Dendritic cell treated with granulocyte-macrophage colony-stimulating factor and Interleukin-4, amounts not matched to agents 40 ng/mL and 50 ng/mL, for 4 days (primary cell): ENCODE data around the gene GBF1.

Source experiments
- H3K27ac Mint-ChIP-seq: one replicate; pipeline ENCODE4 v1.8.0; 2022; ENCODE audit warnings: mild to moderate bottlenecking, mixed read lengths
- H3K27me3 Mint-ChIP-seq: one replicate; pipeline ENCODE4 v1.8.0; 2022; ENCODE audit warnings: mild to moderate bottlenecking, mixed read lengths
- H3K36me3 Mint-ChIP-seq: one replicate; pipeline ENCODE4 v1.8.0; 2022; ENCODE audit warnings: low read depth, mixed read lengths
- H3K4me1 Mint-ChIP-seq: one replicate; pipeline ENCODE4 v1.8.0; 2022; ENCODE audit warnings: low read depth, mixed read lengths
- H3K4me3 Mint-ChIP-seq: one replicate; pipeline ENCODE4 v1.8.0; 2022; ENCODE audit warnings: mild to moderate bottlenecking, moderate library complexity, mixed read lengths
- H3K9me3 Mint-ChIP-seq: one replicate; pipeline ENCODE4 v1.8.0; 2022; ENCODE audit warnings: mixed read lengths
- intact Hi-C: fragments of 100-400 bp; cut with micrococcal nuclease; formaldehyde crosslinking; loops from one replicate; pipeline ENCODE4 v1.15.0; 2022

GBF1 gene

DNA sequence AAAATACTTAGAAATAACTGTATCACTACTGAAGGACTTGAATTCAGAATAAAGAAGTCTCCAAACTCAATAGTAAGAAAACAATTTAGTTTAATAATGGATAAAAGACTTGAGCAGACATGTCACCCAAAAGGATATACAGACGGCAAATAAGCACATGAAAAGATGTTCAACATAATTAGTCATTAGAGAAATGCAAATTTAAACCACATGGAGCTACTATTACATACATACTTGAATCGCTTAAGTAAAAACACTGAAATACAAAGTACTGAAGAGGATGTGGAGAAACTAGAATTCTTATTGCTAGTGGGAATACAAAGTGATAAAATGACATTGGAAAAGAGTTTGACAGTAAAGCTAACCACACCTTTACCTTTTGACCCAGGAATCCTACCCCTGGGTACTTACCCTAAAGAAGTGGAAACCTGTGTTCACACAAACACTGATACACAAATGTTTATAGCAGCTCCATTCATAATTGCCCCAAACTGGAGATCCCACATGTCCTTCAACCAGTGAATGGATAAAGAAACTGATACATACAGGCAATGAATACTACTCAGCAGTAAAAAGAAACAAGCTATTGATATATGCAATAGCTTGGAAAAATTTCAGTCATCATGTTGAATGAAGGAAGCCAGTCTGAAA lies 95.8 kb downstream of the GBF1 start:
- intact Hi-C loops, result no loop called here

DNA sequence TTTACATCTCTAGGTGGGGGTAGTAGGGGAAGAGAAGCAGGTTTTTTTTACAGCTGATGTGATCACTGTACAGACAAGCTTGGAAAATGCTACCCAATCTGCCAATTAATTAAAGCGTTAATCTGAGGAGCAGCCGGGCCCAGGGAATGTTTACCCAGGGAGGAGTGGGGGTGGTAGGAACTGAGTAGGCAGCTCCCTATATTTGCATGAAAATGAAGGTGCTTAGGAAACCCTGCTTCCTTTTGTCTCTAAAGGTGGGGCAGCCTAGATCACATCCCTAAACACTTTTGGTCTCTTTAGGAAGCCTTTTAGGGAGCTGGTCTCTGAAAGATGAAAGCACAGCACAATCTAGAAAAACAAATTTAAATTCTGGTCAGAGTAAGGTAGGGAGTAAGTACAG lies 97.1 kb downstream of the GBF1 start:
- Mint-ChIP-seq H3K9me3 (no peaks in the 10 kb centered on the region), H3K4me1 (no peaks in the 10 kb centered on the region), H3K4me3 (no peak overlapping the region), H3K27me3 (no peaks in the 10 kb centered on the region), H3K36me3 (peaks cover 44% of the 10 kb centered on the region), H3K27ac (no peak overlapping the region)
- intact Hi-C loops, result no loop called here

More for the DNA sequence above, 95.8 kb downstream of the GBF1 start:
- Mint-ChIP-seq H3K36me3 (peaks cover 35% of the 10 kb centered on the region), H3K9me3 (no peaks in the 10 kb centered on the region), H3K27me3 (no peaks in the 10 kb centered on the region), H3K27ac (no peak overlapping the region), H3K4me1 (no peaks in the 10 kb centered on the region), H3K4me3 (no peak overlapping the region)

DNA sequence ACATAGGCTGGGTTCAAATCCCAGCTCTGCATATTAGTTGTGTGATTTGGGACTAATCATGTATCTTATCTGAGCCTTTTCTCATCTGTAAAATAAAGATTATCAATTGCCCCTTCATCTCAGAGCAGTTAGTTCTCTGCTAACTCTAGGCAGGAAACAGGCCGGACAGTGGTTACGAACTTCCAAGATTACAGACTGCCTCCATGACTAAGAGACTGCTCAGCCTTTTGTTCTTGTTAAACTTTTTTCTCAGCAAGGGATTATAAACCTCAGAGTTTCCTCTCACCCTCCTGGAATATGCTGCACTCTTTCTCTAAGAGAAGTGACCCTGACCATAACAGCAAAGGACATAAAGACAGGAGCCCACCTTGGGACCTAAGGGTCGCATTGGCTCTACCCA lies 97.6 kb downstream of the GBF1 start:
- H3K4me1 Mint-ChIP-seq, result no peaks in the 10 kb centered on the region
- no peak overlapping the region for H3K27ac Mint-ChIP-seq
- H3K4me3 Mint-ChIP-seq, result no peak overlapping the region
- no peaks in the 10 kb centered on the region for H3K9me3 Mint-ChIP-seq
- no peaks in the 10 kb centered on the region for H3K27me3 Mint-ChIP-seq
- intact Hi-C loops, result no loop called here
- H3K36me3 Mint-ChIP-seq, result peaks cover 49% of the 10 kb centered on the region

- H3K27me3 Mint-ChIP-seq, result no peaks in the 10 kb centered on the region
- no peaks in the 10 kb centered on the region for H3K9me3 Mint-ChIP-seq
- peaks cover 60% of the 10 kb centered on the region for H3K36me3 Mint-ChIP-seq
- intact Hi-C loops, result no loop called here
- no peaks in the 10 kb centered on the region for H3K4me1 Mint-ChIP-seq
- no peak overlapping the region for H3K4me3 Mint-ChIP-seq
- H3K27ac Mint-ChIP-seq, result no peak overlapping the region
These were observed 98.7 kb downstream of the GBF1 start for GRCh38 chr10:102344067-102344466.

GRCh38 chr10:102347236-102347828 lies 102.0 kb downstream of the GBF1 start:
- no peaks in the 10 kb centered on the region for H3K9me3 Mint-ChIP-seq
- no peak overlapping the region for H3K27ac Mint-ChIP-seq
- intact Hi-C loops, result no loop called here
- no peaks in the 10 kb centered on the region for H3K4me1 Mint-ChIP-seq
- peaks cover 91% of the 10 kb centered on the region for H3K36me3 Mint-ChIP-seq
- H3K4me3 Mint-ChIP-seq, result no peak overlapping the region
- H3K27me3 Mint-ChIP-seq, result no peaks in the 10 kb centered on the region

DNA sequence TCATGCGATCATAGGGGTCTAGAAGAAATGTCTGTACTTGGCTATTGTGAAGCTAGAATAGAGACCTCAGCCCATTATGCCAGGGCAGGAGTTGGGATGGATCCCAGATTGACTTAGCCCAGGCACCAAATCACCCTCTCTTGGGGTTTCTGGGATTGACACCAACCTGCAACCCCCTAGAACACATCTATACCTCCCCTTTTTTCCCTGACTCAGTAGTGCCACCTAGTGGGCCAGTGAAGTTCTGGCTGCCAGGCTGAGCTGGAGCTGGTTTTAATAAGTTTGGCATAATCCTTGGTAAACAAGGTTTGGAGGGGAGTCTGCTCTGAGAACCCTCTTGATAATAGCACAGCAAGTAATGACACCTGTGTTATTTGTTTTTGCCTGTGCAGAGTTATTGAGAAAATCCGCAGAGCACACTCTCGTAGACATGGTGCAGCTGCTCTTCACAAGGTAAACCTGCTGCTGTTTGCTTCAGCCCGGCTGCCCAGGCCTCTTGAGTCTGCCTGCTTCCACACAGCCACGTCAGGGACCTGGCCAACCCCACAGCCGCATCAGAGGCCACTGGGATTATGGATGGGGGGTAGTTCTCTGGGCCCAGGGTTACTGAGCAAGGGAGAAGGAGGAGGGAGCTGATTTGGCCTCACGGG lies 106.9 kb downstream of the GBF1 start:
- Mint-ChIP-seq H3K9me3 (no peaks in the 10 kb centered on the region), H3K27me3 (no peaks in the 10 kb centered on the region), H3K27ac (no peak overlapping the region), H3K4me3 (no peak overlapping the region), H3K36me3 (peaks cover 99% of the 10 kb centered on the region), H3K4me1 (no peaks in the 10 kb centered on the region)
- intact Hi-C loops, result loop anchor here (1.0 kb wide), 2 partner anchors 122 to 183 kb away; no protein-coding TSS in a partner anchor

DNA sequence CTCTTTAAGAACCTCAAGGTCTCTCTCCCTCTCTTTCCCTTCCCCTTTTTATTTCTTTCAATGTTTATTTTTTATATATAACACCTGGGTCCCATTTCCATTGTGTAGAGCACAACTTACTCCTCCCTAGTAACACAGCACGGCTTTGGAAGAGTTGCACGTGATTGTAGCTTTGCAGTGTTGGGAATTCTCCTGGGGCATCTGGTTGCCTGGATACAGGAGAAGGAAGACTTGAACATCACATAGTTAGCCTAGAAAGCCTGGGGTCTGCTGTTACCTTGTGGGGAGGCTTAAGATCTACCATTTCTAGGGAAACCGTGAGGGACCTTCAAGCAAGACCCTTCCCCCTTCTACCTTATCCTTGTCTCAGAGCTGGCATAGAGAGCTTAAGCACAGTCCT lies 109.1 kb downstream of the GBF1 start:
- H3K9me3 Mint-ChIP-seq, result no peaks in the 10 kb centered on the region
- H3K4me1 Mint-ChIP-seq, result no peaks in the 10 kb centered on the region
- H3K4me3 Mint-ChIP-seq, result no peak overlapping the region
- peaks cover 99% of the 10 kb centered on the region for H3K36me3 Mint-ChIP-seq
- H3K27ac Mint-ChIP-seq, result no peak overlapping the region
- intact Hi-C loops, result no loop called here
- H3K27me3 Mint-ChIP-seq, result no peaks in the 10 kb centered on the region

GRCh38 chr10:102358712-102359382 lies 113.5 kb downstream of the GBF1 start:
- Mint-ChIP-seq H3K4me3 (no peak overlapping the region), H3K4me1 (no peaks in the 10 kb centered on the region), H3K27me3 (no peaks in the 10 kb centered on the region), H3K9me3 (no peaks in the 10 kb centered on the region), H3K36me3 (peaks cover 99% of the 10 kb centered on the region), H3K27ac (no peak overlapping the region)
- intact Hi-C loops, result no loop called here

DNA sequence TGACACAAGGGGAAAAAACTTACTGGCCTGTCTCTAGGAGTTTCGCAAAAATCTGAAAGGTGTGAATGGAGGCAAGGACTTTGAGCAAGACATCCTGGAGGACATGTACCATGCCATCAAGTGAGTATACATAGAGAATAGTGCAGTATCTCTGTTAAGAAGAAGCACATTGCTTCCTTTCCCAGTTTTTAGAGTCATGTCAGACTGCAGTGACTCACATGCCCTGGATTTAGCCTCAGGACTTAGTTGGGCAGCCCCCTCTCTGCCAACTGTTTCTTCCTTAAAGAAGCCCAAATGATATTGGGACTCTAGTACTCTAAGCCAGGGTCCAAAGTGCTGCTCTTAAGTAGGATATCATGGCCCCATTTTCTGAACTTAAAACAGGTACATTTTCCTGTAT lies 122.1 kb downstream of the GBF1 start:
- H3K4me1 Mint-ChIP-seq, result no peaks in the 10 kb centered on the region
- intact Hi-C loops, result no loop called here
- peaks cover 100% of the 10 kb centered on the region for H3K36me3 Mint-ChIP-seq
- no peak overlapping the region for H3K4me3 Mint-ChIP-seq
- no peaks in the 10 kb centered on the region for H3K9me3 Mint-ChIP-seq
- no peaks in the 10 kb centered on the region for H3K27me3 Mint-ChIP-seq
- H3K27ac Mint-ChIP-seq, result no peak overlapping the region

GRCh38 chr10:102368077-102368476 lies 122.7 kb downstream of the GBF1 start:
- Mint-ChIP-seq H3K27me3 (no peaks in the 10 kb centered on the region), H3K4me3 (no peak overlapping the region), H3K27ac (no peak overlapping the region), H3K4me1 (no peaks in the 10 kb centered on the region), H3K9me3 (no peaks in the 10 kb centered on the region), H3K36me3 (peaks cover 100% of the 10 kb centered on the region)
- intact Hi-C loops, result no loop called here

- Mint-ChIP-seq H3K27ac (no peak overlapping the region), H3K9me3 (no peaks in the 10 kb centered on the region), H3K36me3 (peaks cover 97% of the 10 kb centered on the region), H3K4me1 (no peaks in the 10 kb centered on the region), H3K27me3 (no peaks in the 10 kb centered on the region), H3K4me3 (no peak overlapping the region)
- intact Hi-C loops, result no loop called here
These were observed 126.0 kb downstream of the GBF1 start for GRCh38 chr10:102371295-102371694.

DNA sequence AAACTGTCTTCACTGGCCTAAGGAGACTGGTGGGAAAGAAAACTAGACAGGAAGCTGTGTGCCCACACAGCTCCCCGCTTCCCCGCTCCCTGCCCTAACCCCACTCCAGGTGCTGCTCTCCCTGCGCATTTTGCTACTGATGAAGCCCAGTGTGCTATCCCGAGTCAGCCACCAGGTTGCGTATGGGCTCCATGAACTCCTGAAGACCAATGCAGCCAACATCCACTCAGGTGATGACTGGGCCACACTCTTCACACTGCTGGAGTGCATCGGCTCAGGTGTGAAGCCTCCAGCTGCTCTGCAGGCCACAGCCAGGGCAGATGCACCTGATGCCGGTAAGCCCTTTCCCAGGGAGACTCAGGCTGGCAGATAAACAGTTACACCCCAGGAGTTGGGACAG lies 129.9 kb downstream of the GBF1 start:
- Mint-ChIP-seq H3K27ac (no peak overlapping the region), H3K27me3 (no peaks in the 10 kb centered on the region), H3K4me1 (no peaks in the 10 kb centered on the region), H3K4me3 (no peak overlapping the region), H3K36me3 (peaks cover 97% of the 10 kb centered on the region), H3K9me3 (no peaks in the 10 kb centered on the region)
- intact Hi-C loops, result no loop called here

DNA sequence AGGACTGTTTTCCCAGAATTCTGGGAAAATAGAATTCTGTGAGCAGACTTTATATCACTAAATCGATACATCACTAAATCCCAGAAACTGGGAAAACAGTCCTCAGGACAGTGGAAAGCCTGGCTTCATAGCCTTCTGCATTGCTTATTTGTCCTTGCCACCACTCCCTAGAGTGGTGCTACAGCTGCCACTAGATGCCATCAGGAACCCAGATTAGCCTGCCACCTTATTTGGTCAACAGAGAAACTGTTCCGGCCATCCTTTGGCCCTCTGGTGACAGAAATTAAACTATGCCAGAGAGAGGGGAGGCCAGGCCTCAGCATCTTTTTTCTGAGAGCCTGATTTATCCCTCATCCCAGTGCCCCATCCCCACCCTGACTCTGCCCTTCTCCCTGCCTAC lies 130.5 kb downstream of the GBF1 start:
- Mint-ChIP-seq H3K27me3 (no peaks in the 10 kb centered on the region), H3K27ac (no peak overlapping the region), H3K4me1 (no peaks in the 10 kb centered on the region), H3K9me3 (no peaks in the 10 kb centered on the region), H3K36me3 (peaks cover 97% of the 10 kb centered on the region), H3K4me3 (no peak overlapping the region)
- intact Hi-C loops, result no loop called here

DNA sequence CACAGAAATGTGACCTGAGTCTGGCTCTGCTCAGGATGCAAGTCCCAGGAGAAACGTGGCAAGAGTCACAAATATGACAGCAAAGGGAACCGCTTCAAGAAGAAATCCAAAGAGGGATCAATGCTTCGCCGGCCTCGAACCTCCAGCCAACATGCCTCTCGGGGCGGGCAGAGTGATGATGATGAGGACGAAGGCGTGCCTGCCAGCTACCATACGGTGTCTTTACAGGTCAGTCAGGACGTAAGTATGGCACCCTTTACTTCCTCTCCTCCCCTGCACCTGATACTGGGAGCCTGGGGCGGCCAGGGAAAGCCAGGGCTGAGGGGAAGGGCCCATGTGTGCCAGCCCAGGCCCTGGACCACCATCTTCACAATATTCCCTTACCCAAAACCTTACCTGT lies 131.6 kb downstream of the GBF1 start:
- no peaks in the 10 kb centered on the region for H3K4me1 Mint-ChIP-seq
- H3K27ac Mint-ChIP-seq, result no peak overlapping the region
- no peaks in the 10 kb centered on the region for H3K9me3 Mint-ChIP-seq
- peaks cover 97% of the 10 kb centered on the region for H3K36me3 Mint-ChIP-seq
- no peak overlapping the region for H3K4me3 Mint-ChIP-seq
- intact Hi-C loops, result no loop called here
- H3K27me3 Mint-ChIP-seq, result no peaks in the 10 kb centered on the region
